ENCODE results near the gene SEPTIN1. TPM values are rescaled to one million over a fixed set of nuclear protein-coding genes. Genes with fewer than 3 reads are reported as not detected.
A peak's percentile ranks its signal among the peaks of the same experiment; 100 is the strongest.

Gene SEPTIN1
- total RNA-seq, 1 experiment from 2014 or later: 0.80 TPM

DNA sequence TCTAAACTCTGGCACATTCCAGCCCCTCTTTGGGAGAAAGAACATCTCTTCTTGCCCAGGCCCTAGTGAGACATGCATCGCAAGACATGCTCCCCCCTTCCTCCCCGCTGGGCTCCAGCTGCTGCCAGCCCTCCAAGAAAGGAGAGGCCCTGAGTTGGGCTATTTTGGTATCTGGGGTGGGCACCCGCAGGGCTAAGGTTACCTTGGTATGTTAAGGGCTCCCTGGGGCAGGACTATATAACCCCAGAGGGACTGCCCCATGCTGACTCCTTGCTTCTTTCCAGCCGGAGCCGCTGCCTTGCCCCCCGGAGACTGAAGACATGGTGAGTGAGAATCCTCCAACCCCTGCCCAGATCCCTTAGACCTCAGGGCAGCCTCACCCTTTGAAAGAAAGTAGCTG, 7.8 kb downstream of the SEPTIN1 start, which contains the start of gene MYL11:
MYL11 (plus strand) TSS at position 265 of the 400 bp plus-strand sequence; CDS start at position 321, 56 bp downstream.
- no peak within 1 kb of the TSS for H3K4me3 ChIP-seq (ENCODE audit: insufficient read depth, low read depth, low read length)
- H3K36me3 ChIP-seq (replicated peaks; ENCODE audit: control insufficient read depth, insufficient read depth, low read length): no peaks in the 10 kb centered on the region
- H3K27me3 ChIP-seq (ENCODE audit: control insufficient read depth, insufficient read depth, low read length): no peaks in the 10 kb centered on the region
- DNase-seq: no peak

- no peaks in the 10 kb centered on the region for H3K36me3 ChIP-seq (replicated peaks; ENCODE audit: control insufficient read depth, insufficient read depth, low read length)
- H3K27me3 ChIP-seq (ENCODE audit: control insufficient read depth, insufficient read depth, low read length): no peaks in the 10 kb centered on the region
- no peak overlapping the region for H3K4me3 ChIP-seq (ENCODE audit: insufficient read depth, low read depth, low read length)
- no peak for DNase-seq
Observed at GRCh38 chr16:30372725-30373124, 9.6 kb downstream of the SEPTIN1 start.

GRCh38 chr16:30372038-30372712, 10.2 kb downstream of the SEPTIN1 start:
- H3K36me3 ChIP-seq (replicated peaks; ENCODE audit: control insufficient read depth, insufficient read depth, low read length): no peaks in the 10 kb centered on the region

DNA sequence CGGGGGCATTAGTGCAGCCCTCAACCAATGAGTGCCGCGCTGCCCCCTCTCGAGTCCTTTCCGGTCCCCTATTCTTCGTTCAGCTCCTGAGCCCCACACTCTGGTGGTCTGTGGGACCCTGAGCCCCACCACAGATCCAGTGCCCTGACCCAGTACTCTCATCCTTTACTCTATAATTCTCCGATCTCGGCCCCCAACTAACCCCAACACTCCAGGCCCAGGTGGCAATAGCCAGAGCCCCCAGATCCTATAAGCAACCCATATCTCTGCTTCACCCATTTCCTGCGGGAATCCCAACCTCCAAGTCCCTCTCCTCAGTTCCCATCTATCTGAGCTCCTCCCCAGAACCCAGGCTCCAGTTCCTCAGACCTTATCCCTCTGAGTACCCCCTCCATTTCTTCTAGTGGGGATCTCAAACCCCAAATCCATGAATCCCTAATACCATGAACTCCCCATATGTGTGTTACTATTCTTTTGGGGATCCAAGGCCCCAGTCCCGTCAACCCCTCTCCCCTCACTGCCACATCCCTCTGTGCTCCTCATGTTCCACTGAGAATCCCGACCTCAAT, 11.0 kb downstream of the SEPTIN1 start:
- H3K27me3 ChIP-seq (ENCODE audit: control insufficient read depth, insufficient read depth, low read length): no peaks in the 10 kb centered on the region
- no peak for DNase-seq

More at GRCh38 chr16:30372038-30372712, 10.2 kb downstream of the SEPTIN1 start:
- Histone ChIP-seq H3K27me3 (ENCODE audit: control insufficient read depth, insufficient read depth, low read length) (no peaks in the 10 kb centered on the region), H3K4me3 (ENCODE audit: insufficient read depth, low read depth, low read length) (no peak overlapping the region)
- DNase-seq: no peak

DNA sequence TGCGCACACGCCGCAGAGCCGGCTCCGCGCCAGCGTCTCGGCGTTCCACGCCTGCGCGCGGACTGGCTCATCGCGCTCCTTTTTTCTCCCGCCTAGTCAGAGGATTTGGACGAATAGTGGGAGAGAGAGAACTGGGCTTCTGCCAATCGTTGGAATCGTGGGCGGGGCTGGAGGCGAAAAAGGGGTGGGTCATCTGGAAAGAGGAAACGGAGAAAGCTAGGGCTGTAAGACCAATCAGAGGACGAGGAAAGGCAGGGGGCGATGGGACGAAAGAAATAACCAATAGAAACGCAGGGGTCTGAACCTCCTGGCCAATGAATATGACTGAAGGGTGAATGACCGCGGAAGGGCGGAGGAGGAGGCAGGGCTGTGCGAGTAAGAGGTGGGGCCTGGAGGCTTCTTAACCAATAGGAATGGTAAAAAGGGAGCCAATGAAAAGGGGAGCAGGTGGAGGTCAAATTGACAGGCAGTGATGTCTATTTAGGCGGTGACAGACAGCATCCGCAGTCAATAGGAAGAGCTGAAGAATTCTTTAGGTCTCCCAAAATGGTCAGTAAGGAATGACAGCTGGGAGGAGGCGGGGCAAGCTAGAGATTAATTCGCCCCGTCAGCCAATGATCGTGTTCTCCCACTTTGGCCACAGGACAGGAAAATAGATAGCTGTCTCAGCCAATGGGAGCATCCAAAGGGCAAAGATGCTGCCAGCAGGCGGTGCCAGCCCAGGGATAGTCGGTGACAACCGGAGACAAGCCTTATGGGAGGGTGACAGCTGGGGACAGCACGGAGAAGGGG, 11.7 kb downstream of the SEPTIN1 start, which contains the start of gene TBC1D10B:
TBC1D10B (minus strand) TSS at position 39 of the 792 bp plus-strand sequence. CDS start 311 bp downstream, outside the sequence.
- DNase-seq: peak; percentile 98
- H3K27me3 ChIP-seq (ENCODE audit: control insufficient read depth, insufficient read depth, low read length): no peaks in the 10 kb centered on the region
- peak within 1 kb of the TSS; percentile 62 for H3K4me3 ChIP-seq (ENCODE audit: insufficient read depth, low read depth, low read length)
- H3K36me3 ChIP-seq (replicated peaks; ENCODE audit: control insufficient read depth, insufficient read depth, low read length): no peaks in the 10 kb centered on the region

More for the DNA sequence above, 11.0 kb downstream of the SEPTIN1 start:
- peak overlapping the region; percentile 43 for H3K4me3 ChIP-seq (ENCODE audit: insufficient read depth, low read depth, low read length)
- no peaks in the 10 kb centered on the region for H3K36me3 ChIP-seq (replicated peaks; ENCODE audit: control insufficient read depth, insufficient read depth, low read length)

GRCh38 chr16:30369938-30370455, 12.4 kb downstream of the SEPTIN1 start:
- Histone ChIP-seq H3K27me3 (ENCODE audit: control insufficient read depth, insufficient read depth, low read length) (no peaks in the 10 kb centered on the region), H3K36me3 (replicated peaks; ENCODE audit: control insufficient read depth, insufficient read depth, low read length) (no peaks in the 10 kb centered on the region; the same call in 1 of the 2 replicates), H3K4me3 (ENCODE audit: insufficient read depth, low read depth, low read length) (peak overlapping the region; percentile 62)
- DNase-seq: no peak

DNA sequence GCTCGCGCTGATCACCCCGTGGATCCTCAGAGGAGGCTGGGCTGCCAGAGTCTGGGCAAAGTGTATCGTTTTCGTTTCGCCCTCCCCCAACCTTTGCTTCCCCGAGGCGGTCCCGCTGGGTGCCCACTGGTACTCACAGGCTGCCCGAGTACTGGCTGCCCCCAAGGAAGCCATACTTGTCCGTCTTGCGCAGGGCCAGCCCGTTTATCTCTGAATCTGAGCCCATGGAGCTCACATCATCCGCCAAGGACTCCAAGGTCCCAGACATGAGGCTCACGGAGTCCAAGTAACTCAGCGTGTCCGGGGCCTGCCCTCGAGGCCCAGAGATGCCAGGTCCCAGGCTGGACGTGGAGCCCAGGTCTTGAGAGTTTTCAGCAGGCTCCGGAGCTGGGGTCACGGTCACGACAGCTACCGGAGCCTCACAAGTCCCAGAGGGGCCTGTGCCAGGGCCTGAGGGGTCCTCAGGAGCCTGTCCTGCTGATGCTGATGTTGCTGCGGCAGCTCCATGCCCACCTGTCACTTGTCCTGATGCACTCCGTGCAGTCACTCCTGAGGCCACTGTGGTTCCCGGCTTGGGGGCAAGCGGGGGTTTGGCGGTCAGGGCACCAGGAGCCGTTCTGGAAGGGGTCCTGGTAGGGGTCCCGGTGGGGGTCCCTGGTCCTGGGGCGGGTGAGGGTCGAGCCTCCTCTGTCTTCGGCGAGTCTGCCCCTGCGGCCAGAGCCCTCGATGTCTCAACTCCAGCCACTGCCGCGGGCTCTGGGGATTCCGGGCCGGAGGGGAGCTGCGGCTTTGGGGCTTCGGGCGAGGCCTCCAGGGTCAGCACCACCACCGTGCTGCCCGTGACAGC, 13.0 kb downstream of the SEPTIN1 start:
- peaks cover 1% of the 10 kb centered on the region for H3K36me3 ChIP-seq (replicated peaks; ENCODE audit: control insufficient read depth, insufficient read depth, low read length)
- no peak for DNase-seq
- H3K27me3 ChIP-seq (ENCODE audit: control insufficient read depth, insufficient read depth, low read length): no peaks in the 10 kb centered on the region
- peak overlapping the region; percentile 62 for H3K4me3 ChIP-seq (ENCODE audit: insufficient read depth, low read depth, low read length)

- Histone ChIP-seq H3K4me3 (ENCODE audit: insufficient read depth, low read depth, low read length) (peak overlapping the region; percentile 62), H3K36me3 (replicated peaks; ENCODE audit: control insufficient read depth, insufficient read depth, low read length) (peaks cover 1% of the 10 kb centered on the region), H3K27me3 (ENCODE audit: control insufficient read depth, insufficient read depth, low read length) (no peaks in the 10 kb centered on the region)
- DNase-seq: no peak
Observed at GRCh38 chr16:30368792-30369090, 13.6 kb downstream of the SEPTIN1 start.

- H3K27me3 ChIP-seq (ENCODE audit: control insufficient read depth, insufficient read depth, low read length): no peaks in the 10 kb centered on the region
- H3K36me3 ChIP-seq (replicated peaks; ENCODE audit: control insufficient read depth, insufficient read depth, low read length): peaks cover 1% of the 10 kb centered on the region
- H3K4me3 ChIP-seq (ENCODE audit: insufficient read depth, low read depth, low read length): peak overlapping the region; percentile 62
- DNase-seq: no peak
Observed at GRCh38 chr16:30368122-30368791, 14.1 kb downstream of the SEPTIN1 start.

DNA sequence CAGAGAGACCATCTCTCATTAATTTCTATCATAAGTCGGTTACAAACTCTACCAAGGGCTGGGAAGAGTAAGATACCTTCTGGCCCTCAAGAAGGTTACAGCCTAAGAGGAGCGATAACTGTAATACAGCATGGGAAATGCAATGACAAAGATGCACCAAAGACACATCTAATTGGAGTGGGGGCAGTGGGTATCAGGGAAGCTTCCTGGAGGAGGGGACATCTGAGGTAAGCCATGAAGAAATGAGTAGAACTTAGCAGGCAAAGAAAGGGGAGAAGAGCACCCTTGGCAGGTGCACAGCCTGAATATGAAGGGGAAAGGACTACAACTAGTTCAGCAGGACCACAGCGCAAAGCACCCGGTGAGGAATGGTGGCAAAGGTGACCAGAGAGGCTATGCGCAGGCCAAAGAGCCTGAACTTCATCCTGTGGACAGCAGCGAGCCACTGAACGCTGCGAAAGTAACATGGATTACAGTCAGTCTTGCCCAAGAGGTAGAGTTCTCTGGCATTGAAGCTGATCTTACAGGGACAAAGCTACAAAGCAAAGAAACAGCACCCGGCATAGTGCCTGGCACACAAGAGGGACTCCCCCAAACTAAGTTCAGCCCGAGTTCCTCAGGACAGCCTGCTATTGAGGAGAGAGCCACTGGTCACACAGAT, 14.9 kb downstream of the SEPTIN1 start:
- no peak for DNase-seq
- no peaks in the 10 kb centered on the region for H3K27me3 ChIP-seq (ENCODE audit: control insufficient read depth, insufficient read depth, low read length)
- H3K4me3 ChIP-seq (ENCODE audit: insufficient read depth, low read depth, low read length): no peak overlapping the region
- peaks cover 1% of the 10 kb centered on the region for H3K36me3 ChIP-seq (replicated peaks; ENCODE audit: control insufficient read depth, insufficient read depth, low read length)

DNA sequence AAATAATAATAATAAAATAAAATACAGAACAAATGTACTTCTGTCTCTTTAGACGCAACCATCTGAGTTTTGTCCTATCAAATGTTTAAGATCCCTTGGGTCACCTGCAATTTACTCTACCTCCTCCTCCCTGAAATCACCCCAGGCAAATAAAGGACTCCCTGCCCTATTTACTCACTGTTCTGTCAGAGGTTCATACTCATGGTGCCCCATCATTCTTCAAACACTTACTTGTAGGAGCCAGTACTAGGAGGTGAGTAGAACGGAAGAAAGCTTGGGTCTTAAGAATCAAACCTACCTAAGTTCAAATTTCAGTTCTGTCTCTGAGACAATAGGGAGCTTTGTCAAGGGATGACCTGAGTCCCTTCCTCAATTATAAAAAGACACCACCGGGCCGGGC, 15.8 kb downstream of the SEPTIN1 start:
- H3K27me3 ChIP-seq (ENCODE audit: control insufficient read depth, insufficient read depth, low read length): no peaks in the 10 kb centered on the region
- H3K4me3 ChIP-seq (ENCODE audit: insufficient read depth, low read depth, low read length): no peak overlapping the region
- peaks cover 1% of the 10 kb centered on the region for H3K36me3 ChIP-seq (replicated peaks; ENCODE audit: control insufficient read depth, insufficient read depth, low read length)
- DNase-seq: no peak

DNA sequence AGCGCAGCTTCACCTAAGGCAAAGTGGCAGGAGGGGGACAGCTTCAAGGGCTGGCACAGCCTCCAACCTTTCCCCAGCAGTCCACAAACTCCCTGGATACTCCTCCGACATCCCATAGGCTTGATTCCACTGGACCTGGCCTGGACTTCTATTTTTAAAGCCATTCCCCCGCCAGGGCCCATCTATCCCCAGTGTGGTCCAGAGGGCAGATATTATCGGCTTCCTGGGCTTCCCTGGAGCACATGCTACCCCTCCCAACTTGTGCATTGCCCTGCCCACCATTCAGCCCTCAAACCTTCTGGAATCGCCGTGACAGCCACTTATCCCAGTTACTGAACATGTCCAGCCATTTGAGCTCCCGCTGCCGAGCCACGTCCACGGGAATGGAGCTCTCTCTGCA, 17.2 kb downstream of the SEPTIN1 start:
- Histone ChIP-seq H3K36me3 (replicated peaks; ENCODE audit: control insufficient read depth, insufficient read depth, low read length) (peaks cover 1% of the 10 kb centered on the region), H3K27me3 (ENCODE audit: control insufficient read depth, insufficient read depth, low read length) (no peaks in the 10 kb centered on the region)
- no peak for DNase-seq

DNA sequence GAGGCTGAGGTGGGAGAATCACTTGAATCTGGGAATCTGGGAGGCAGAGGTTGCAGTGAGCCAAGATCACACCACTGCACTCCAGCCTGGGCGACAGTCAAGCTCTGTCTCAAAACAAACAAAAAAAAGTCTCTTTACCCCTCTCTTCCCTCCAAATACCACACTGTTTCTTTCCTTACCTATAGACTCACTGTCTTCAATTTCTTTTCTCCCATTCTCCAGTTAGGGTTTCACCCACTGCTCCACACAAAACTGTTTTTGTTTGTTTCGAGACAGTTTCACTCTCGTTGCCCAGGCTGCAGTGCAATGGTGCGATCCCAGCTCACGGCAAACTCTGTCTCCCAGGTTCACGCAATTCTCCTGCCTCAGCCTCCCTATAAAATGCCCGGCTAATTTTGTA, 21.2 kb downstream of the SEPTIN1 start:
- Histone ChIP-seq H3K27me3 (ENCODE audit: control insufficient read depth, insufficient read depth, low read length) (no peaks in the 10 kb centered on the region), H3K36me3 (replicated peaks; ENCODE audit: control insufficient read depth, insufficient read depth, low read length) (peaks cover 1% of the 10 kb centered on the region), H3K4me3 (ENCODE audit: insufficient read depth, low read depth, low read length) (no peak overlapping the region)
- no peak for DNase-seq

More for the DNA sequence above, 17.2 kb downstream of the SEPTIN1 start:
- no peak overlapping the region for H3K4me3 ChIP-seq (ENCODE audit: insufficient read depth, low read depth, low read length)

Measured in H7 (cell line).